Activated naive CD8-positive, alpha-beta T cell treated with anti-CD3 and anti-CD28 coated beads for 36 hours (primary cell): ENCODE results near the gene LPAR3. TPM values are rescaled to one million over a fixed set of nuclear protein-coding genes. Genes with fewer than 3 reads are reported as not detected.
A peak's percentile ranks its signal among the peaks of the same experiment; 100 is the strongest.

Experiments
- DNase-seq: peaks from one replicate; pipeline ENCODE4 v3.0.0; 2021
- H3K27ac Mint-ChIP-seq: one replicate; pipeline ENCODE4 v1.8.0; 2022; ENCODE audit warnings: mild to moderate bottlenecking, moderate library complexity, mixed read lengths
- H3K27me3 Mint-ChIP-seq: one replicate; pipeline ENCODE4 v1.8.0; 2022; ENCODE audit warnings: mild to moderate bottlenecking, mixed read lengths
- H3K36me3 Mint-ChIP-seq: one replicate; pipeline ENCODE4 v1.8.0; 2021; ENCODE audit warnings: mild to moderate bottlenecking, mixed read lengths
- H3K4me1 Mint-ChIP-seq: one replicate; pipeline ENCODE4 v1.8.0; 2021; ENCODE audit warnings: mixed read lengths
- H3K4me3 Mint-ChIP-seq: one replicate; pipeline ENCODE4 v1.8.0; 2022; ENCODE audit warnings: mild to moderate bottlenecking, moderate library complexity, mixed read lengths
- H3K9me3 Mint-ChIP-seq: one replicate; pipeline ENCODE4 v1.8.0; 2022; ENCODE audit warnings: mixed read lengths
- total RNA-seq, 2 experiments: library from RNA; stranded (reverse); gene quantifications; one replicate each; pipeline ENCODE4 v1.2.3, GENCODE V29; 2021

LPAR3 gene
- total RNA-seq, 2 experiments from 2014 or later = 1.1 to 1.4 TPM

DNA sequence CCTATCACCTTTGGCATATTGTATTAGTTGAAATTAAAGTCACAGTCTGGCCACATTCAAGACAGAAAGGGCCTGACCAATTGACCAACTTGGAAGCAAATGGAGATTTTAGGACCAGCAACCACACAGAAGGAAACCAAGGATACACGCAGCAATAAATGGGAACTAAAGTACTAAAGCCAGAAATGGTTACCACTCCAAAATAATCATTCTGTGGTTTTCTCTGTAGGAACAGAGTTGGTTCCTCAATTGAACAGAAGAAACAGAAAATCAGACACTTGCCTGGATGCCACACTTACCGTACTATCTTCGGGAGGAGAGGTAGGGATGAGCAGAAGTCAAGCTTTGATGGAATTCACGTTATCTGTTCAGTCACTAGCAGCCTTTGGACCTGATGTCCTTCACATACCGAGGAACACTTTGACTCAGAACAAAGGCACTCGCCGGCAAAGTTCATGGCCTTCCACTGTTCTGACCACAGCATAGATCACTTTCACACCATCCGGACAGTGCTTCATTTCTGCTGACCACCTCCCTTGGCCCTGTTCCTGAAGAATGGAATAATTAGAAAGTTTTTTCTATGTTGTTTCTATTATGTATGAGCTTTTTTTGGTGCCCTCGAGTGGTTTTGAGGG, 96.9 kb downstream of the LPAR3 start:
- H3K4me1 Mint-ChIP-seq = no peaks in the 10 kb centered on the region
- H3K4me3 Mint-ChIP-seq = no peak overlapping the region
- H3K36me3 Mint-ChIP-seq = no peaks in the 10 kb centered on the region
- no peak overlapping the region for H3K27ac Mint-ChIP-seq
- H3K27me3 Mint-ChIP-seq = no peaks in the 10 kb centered on the region
- H3K9me3 Mint-ChIP-seq = peaks cover 9% of the 10 kb centered on the region
- no peak for DNase-seq

DNA sequence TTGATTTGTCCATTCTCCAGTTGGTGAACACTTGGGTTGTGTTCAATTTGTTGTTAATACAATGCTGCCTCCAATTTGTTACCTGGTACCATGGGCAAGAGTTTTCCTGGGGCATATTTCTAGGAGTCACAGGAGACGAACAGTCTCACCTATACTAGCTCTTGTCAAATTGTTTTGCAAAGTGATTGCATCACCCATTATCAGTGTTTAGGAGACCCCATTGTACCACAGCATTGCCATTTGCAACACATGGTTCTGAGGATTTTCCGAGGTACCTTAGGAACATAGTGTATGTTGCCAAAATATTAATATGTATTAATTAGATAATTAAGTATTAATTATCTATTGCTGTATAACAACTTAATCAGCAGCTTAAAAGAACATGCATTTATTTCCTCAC, 97.8 kb downstream of the LPAR3 start:
- Mint-ChIP-seq H3K4me1 (no peaks in the 10 kb centered on the region), H3K36me3 (no peaks in the 10 kb centered on the region), H3K9me3 (peaks cover 9% of the 10 kb centered on the region), H3K27me3 (no peaks in the 10 kb centered on the region), H3K4me3 (no peak overlapping the region), H3K27ac (no peak overlapping the region)
- DNase-seq = no peak

DNA sequence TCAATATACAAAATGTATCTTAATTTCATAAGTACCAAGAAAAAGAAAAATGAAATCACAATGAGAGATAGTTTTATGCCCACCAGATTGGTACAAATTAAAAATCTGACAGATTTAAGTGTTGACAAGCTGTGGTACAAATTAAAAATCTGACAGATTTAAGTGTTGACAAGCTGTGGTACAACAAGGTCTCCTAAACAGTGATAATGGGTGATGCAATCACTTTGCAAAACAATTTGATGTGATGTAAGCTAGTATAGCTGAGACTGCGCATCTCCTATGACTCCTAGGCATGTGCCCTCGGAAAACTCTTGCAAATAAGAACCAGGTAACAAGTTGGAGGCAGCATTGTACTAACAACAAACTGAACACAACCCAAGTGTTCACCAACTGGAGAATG, 100.6 kb downstream of the LPAR3 start:
- Mint-ChIP-seq H3K9me3 (peaks cover 9% of the 10 kb centered on the region), H3K36me3 (no peaks in the 10 kb centered on the region), H3K27ac (no peak overlapping the region), H3K4me3 (no peak overlapping the region), H3K4me1 (no peaks in the 10 kb centered on the region), H3K27me3 (no peaks in the 10 kb centered on the region)
- DNase-seq = no peak

DNA sequence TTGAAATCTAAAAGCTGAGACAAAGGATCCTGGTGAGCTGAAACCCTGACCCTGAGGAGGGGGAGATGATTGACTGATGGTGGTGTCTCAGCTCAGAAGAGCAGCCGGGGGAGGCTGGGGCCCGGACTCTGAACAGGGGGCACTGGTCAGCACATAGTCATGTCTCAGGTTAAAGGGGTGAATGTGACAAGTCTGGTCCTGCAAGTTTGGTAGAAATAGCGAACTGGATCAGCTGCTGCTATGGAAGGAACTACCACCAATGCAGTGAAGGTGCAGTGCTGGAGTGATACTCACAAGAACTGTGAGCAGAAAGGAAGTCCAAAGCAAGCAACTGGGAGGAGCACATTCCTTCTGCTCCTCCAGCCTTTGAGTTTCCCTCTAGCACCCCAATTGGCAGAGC, 104.0 kb downstream of the LPAR3 start:
- peaks cover 9% of the 10 kb centered on the region for H3K9me3 Mint-ChIP-seq

DNA sequence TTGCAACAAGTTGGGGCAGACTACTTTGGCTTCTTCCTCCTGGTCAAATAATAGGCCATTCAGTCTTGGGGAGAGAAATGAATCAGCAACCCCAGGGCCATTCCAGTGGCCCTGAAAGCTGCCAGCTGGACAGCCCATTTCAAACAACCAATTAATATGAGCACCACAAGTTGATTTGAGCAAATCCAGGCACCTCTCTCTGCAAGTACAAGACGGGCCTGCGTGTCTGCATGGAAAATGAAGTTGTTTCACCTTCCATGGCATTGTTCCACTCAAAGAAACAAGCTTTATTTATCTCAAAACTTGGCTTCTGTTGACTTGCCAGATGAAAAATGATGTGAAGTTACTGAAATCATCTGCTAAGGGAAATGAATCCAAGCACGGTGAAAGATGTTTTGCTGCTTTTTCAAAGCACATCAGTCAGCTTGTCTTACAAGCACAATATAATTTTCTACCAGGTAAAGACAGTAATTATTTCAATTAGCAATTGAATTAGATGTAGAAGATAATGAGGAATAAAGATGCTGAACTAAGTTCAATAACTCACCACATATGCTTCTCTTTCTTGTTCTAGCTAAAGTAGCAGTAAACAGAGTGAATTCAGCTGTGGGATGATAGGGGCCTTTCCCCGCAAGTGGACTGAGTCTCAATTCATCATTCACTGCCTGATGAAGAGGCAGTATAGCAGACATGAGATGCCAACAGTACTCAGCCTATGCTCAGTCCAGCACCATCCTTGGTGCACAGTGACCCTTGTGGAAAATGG, 107.6 kb downstream of the LPAR3 start:
- no peak for DNase-seq
- H3K4me3 Mint-ChIP-seq = no peak overlapping the region
- no peaks in the 10 kb centered on the region for H3K36me3 Mint-ChIP-seq
- no peaks in the 10 kb centered on the region for H3K27me3 Mint-ChIP-seq
- peaks cover 15% of the 10 kb centered on the region for H3K4me1 Mint-ChIP-seq
- H3K27ac Mint-ChIP-seq = no peak overlapping the region
- no peaks in the 10 kb centered on the region for H3K9me3 Mint-ChIP-seq

More for the DNA sequence above, 104.0 kb downstream of the LPAR3 start:
- H3K4me1 Mint-ChIP-seq = no peaks in the 10 kb centered on the region
- no peak overlapping the region for H3K4me3 Mint-ChIP-seq
- no peak for DNase-seq
- no peak overlapping the region for H3K27ac Mint-ChIP-seq
- H3K36me3 Mint-ChIP-seq = no peaks in the 10 kb centered on the region
- no peaks in the 10 kb centered on the region for H3K27me3 Mint-ChIP-seq

DNA sequence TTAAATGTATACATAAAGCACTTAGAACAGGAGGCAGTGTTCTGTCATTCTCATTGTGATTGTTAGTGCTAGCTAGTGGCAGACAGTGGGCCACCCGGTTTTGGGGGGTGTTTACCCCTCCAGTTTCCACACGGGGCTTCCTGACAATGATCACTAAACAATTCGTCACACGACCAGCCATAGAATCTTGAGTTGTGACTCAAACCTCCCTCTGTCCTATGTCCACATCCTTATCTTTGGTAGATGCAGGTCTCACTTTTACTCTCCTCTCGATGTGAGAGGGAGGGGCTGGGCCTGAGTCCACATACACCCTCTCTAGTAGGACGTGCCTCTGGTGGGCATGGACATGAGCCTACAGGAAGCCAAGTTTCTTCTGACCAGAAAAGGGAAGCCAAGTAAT, 110.1 kb downstream of the LPAR3 start:
- no peaks in the 10 kb centered on the region for H3K9me3 Mint-ChIP-seq
- no peaks in the 10 kb centered on the region for H3K36me3 Mint-ChIP-seq
- no peaks in the 10 kb centered on the region for H3K27me3 Mint-ChIP-seq
- no peak for DNase-seq
- H3K4me1 Mint-ChIP-seq = peaks cover 25% of the 10 kb centered on the region
- H3K27ac Mint-ChIP-seq = no peak overlapping the region
- H3K4me3 Mint-ChIP-seq = peak overlapping the region; percentile 44

DNA sequence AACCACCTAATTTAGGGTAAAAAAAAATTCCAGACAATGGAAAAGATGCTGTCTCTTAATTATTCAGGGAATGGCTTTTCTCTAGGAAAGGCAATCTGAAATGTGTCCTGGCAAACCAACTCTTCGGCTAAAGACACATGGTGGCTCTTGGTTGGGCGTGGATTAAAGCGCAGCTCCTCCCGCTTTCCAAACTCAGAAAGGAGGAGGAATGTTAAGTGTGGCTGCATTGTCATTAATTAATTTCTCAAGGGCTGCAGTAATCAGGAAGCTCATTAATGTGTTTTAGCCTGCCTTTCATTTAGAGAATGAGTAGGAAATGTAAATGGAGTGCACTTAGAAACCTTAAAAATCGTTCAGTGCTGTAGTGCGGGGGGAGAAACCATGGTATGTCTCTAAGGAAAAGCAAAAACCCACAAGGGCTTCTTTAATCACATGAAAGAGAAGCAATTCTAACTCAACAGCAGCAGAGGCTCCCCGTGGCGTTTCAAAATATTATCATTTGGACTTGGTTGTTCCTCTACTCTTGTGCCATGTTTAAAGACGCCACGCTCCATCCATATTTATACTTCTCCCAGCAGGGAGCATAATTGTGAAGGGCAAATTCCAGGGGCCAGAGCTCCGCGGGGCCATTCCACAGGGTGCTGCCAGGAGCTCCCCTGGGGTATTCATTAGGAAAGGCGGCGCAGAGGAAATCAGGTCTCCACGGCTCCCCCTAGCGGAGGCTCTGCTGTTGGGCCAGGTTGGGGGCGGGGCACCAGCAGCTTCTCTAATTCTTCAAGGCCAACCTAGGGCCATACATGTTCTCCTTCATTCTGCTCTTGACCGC, 110.8 kb downstream of the LPAR3 start:
- Mint-ChIP-seq H3K36me3 (no peaks in the 10 kb centered on the region), H3K27ac (peak overlapping the region; percentile 26), H3K9me3 (no peaks in the 10 kb centered on the region), H3K4me1 (peaks cover 25% of the 10 kb centered on the region), H3K4me3 (peak overlapping the region; percentile 76), H3K27me3 (no peaks in the 10 kb centered on the region)
- DNase-seq = peak; percentile 77

DNA sequence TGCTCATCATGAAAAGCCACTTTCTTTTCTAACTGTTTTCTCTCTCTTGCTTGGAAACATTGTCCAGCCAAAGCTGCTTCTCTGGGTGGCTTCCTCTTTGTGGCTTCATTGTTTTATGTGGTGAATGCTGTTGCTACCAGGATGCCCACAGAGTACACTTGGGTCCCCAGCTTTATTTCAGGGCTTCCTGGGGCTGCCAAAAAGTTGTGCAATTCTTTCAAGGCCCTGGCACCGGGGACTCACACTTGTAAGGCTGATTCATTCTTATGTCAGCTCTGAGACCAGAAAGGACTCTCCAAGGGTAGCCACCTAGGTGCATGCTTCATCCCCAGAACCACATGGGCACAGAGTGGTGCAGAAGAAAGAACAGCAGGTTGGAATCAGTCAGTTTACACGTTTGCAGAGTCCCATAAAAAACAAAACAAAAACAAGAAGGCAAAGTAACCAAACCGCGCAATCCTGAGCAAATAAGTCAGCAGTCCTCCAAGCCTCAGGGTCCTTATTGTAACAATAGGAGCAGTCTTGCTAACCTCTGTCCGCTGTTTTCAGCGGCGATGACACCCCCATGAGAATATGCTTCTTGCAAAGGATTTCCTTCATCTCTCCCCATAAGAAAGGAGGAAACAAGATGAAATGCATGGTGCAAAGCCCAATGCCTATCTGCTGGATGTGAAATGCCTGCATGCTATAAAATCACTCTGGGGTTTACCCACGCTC, 112.8 kb downstream of the LPAR3 start:
- no peaks in the 10 kb centered on the region for H3K9me3 Mint-ChIP-seq
- H3K27ac Mint-ChIP-seq = no peak overlapping the region
- no peaks in the 10 kb centered on the region for H3K27me3 Mint-ChIP-seq
- peaks cover 25% of the 10 kb centered on the region for H3K4me1 Mint-ChIP-seq
- no peak overlapping the region for H3K4me3 Mint-ChIP-seq
- no peak for DNase-seq
- no peaks in the 10 kb centered on the region for H3K36me3 Mint-ChIP-seq

DNA sequence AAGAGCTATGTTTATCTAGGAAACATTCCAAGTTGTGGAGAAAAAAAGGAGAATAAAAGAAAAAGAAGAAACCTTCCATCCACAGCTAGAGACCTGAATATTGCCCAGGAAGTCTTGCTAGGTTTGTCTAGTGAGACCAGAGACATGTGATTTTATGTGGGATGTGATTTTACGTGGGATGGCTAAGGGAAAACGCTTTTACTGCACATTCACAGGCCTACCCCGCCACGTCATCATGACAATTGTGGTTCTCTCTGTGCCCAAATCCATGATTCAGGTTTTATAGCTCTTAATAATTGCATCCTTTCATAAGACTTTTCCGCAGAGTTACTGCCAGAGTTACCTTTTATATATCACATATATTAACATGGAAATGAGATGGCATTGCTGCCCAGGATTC, 116.4 kb downstream of the LPAR3 start:
- H3K4me1 Mint-ChIP-seq = peaks cover 15% of the 10 kb centered on the region
- no peaks in the 10 kb centered on the region for H3K27me3 Mint-ChIP-seq
- no peak overlapping the region for H3K4me3 Mint-ChIP-seq
- no peaks in the 10 kb centered on the region for H3K9me3 Mint-ChIP-seq
- no peak for DNase-seq
- no peaks in the 10 kb centered on the region for H3K36me3 Mint-ChIP-seq
- H3K27ac Mint-ChIP-seq = no peak overlapping the region

DNA sequence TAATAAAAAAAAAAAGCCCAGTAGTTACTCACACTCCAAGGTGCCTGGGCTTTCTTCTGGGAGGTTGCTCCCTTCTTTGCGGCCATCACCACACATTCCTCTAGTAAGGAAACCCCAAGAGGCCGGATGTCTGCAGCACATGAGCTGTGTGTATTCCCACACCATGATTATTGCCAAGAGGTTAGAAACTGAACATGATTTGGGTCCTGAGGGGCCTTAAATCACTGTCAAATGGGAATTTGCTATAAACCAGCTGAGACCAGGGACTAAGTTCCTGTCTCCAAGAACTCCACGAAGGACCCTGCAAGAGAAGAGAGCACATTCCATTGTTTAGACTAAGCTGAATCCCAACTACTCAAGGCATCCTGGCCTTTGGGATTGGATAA, 117.5 kb downstream of the LPAR3 start:
- peaks cover 14% of the 10 kb centered on the region for H3K4me1 Mint-ChIP-seq
- no peaks in the 10 kb centered on the region for H3K36me3 Mint-ChIP-seq
- peaks cover 1% of the 10 kb centered on the region for H3K27me3 Mint-ChIP-seq
- no peak overlapping the region for H3K4me3 Mint-ChIP-seq
- no peaks in the 10 kb centered on the region for H3K9me3 Mint-ChIP-seq
- DNase-seq = no peak
- H3K27ac Mint-ChIP-seq = no peak overlapping the region

DNA sequence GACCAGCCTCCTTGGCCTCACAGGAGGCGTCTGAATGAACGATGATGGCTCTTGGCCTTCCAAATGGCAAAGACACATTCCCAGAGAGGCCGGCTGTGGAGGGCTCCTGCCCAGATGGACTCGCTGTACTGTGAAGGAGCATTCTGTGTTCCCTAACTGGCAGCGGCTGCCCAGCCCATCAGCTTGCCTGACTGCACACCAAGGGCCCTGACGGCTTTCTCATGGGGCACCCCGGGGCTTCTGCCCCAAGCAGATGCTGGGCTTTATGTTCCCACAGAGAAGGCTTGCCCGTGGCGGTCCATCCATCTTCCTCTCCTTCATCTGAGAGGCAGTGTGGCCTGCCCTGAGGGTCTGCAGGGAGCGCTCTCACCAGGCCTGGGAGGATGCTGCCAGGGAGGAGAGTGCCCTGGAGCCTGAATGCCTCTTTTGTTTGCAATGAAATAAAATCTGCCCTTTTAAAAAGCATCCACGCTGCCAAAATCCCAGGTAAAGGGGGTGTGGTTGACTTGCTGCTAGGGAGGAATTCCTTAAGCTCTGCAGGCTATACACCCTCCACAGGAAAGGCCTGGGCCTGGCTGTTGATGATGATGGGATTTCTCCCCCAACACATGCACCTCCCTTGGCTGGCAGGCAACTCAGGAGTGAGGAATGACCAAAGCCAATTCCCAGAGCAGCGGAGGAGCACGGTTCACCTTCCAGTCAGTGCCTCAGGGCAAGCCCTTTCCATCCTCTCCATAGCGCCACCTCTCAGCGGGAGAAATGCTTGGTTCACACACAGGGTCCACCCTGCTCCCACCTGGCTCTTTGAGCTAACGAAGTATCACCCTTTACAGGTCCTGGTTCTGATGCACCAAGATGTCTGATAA, 118.1 kb downstream of the LPAR3 start:
- H3K27ac Mint-ChIP-seq = no peak overlapping the region
- peaks cover 8% of the 10 kb centered on the region for H3K4me1 Mint-ChIP-seq
- peaks cover 6% of the 10 kb centered on the region for H3K27me3 Mint-ChIP-seq
- H3K9me3 Mint-ChIP-seq = no peaks in the 10 kb centered on the region
- no peak overlapping the region for H3K4me3 Mint-ChIP-seq
- DNase-seq = no peak
- H3K36me3 Mint-ChIP-seq = no peaks in the 10 kb centered on the region

DNA sequence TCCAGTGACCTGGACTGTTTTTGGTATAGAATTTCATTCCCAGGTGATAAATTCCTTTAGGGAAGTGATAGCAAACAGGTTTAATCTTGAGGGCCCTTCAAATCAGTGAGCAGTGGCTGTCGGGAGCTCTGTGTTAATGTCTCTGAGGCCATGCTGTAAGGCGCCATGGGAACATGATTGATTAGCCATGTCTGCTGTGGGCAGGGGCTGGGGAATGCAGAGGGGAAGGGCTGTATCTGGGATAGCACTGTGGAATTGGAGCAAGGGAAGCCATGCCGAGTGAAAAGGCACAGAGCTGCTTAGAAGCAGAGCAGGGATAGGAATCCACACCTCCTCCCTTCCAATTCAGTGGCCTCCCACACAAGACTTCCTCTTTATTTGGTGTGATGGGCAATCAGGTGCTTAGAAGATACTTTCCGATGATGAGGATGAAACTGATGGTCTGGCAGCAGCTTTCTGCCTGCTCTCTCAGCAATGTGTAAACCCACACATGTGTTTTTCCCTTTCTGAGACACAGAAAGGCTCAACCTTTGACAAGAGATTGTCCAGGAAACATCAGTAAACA, 119.0 kb downstream of the LPAR3 start:
- Mint-ChIP-seq H3K4me3 (no peak overlapping the region), H3K9me3 (no peaks in the 10 kb centered on the region), H3K4me1 (peaks cover 3% of the 10 kb centered on the region), H3K27ac (no peak overlapping the region), H3K36me3 (no peaks in the 10 kb centered on the region), H3K27me3 (peaks cover 6% of the 10 kb centered on the region)
- DNase-seq = no peak

DNA sequence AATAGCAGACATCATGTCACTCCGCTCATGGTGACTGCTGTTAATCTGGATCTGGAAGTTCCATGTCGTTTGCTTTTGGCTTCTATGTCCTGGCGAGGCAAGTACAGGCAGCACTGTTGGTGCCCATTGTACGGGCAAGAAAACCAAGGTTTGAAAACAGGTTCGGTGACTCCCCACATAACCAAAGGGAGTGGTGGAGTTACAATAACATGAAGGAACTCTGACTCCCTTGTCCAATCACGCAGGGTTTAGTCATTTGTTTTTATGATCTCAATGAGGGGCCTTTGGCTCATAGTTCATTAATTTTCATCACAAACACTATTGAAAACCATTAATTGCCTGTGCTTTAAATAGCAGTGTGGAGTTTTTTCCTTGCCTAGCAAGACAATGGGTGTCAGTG, 119.8 kb downstream of the LPAR3 start:
- Mint-ChIP-seq H3K4me1 (peaks cover 3% of the 10 kb centered on the region), H3K9me3 (no peaks in the 10 kb centered on the region), H3K36me3 (no peaks in the 10 kb centered on the region), H3K4me3 (no peak overlapping the region), H3K27ac (no peak overlapping the region), H3K27me3 (peaks cover 6% of the 10 kb centered on the region)
- no peak for DNase-seq

DNA sequence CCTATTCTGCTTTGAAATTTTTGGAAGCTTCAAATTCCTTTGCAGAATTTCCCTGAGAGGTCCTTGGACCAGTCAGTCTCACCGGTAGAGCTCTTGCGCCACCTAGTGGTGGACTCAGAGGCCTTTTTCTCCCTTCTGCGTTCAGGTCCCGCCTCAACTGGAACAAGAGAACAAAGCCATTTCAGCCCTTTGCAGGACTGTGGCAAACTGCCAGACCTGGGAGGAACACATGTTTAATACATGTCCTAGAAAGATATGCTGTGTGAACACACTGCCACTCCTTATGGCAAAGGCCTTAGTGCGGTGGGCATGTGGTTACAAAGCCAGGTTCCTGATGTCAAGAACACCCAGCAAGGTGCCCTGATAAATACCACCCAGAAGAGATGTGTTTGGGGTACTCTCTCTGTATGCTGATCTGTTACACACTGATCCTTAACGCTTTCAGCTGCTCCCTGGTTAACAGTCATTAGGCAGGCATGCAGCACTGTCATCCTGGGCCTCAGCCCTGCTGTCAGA, 120.5 kb downstream of the LPAR3 start:
- H3K36me3 Mint-ChIP-seq = no peaks in the 10 kb centered on the region
- H3K9me3 Mint-ChIP-seq = no peaks in the 10 kb centered on the region
- H3K4me3 Mint-ChIP-seq = no peak overlapping the region
- peak; percentile 58 for DNase-seq
- H3K27me3 Mint-ChIP-seq = peaks cover 6% of the 10 kb centered on the region
- no peak overlapping the region for H3K27ac Mint-ChIP-seq
- H3K4me1 Mint-ChIP-seq = peaks cover 3% of the 10 kb centered on the region
